K562 (cell line): Measurements from ENCODE around the gene NAA50. TPM values are rescaled to one million over a fixed set of nuclear protein-coding genes. Genes with fewer than 3 reads are reported as not detected.

Experiments
- ATAC-seq: fragments of 200-7000 bp; cut with Tn5 transposase; 3 replicates; pipeline ENCODE4 v1.9.1; 2020; ENCODE audit warnings: moderate library complexity
- BruUV-seq: library from RNA; stranded (reverse); fragments of 400-500 nt; replicated peaks from 2 replicates; lab custom pipeline; 2021; lab: Mats Ljungman, UMichigan
- CTCF ChIA-PET: fragments of 300-600 bp; formaldehyde crosslinking; extraction: SDS; loops from one replicate; lab custom pipeline; 2021; ENCODE audit warnings: low intra/inter-chr PET ratio; lab: Yijun Ruan, JAX
- POLR2A ChIA-PET: fragments of 300-600, 350-650 bp; sonication (Branson Sonifier 250); formaldehyde crosslinking; extraction: SDS; loops from one replicate; lab custom pipeline; 2021; ENCODE audit warnings: antibody characterized with exemption, inconsistent platforms; lab: Yijun Ruan, JAX
- DNase-seq, 4 experiments: peaks; one replicate each; pipeline versions ENCODE4 v3.0.0 to v3.0.0-alpha.2; 2011 to 2018; ENCODE audit warnings: low spot score in 3 of 4, mixed read lengths in 3 of 4; ENCODE audit errors: extremely low read depth in 1 of 4
- FAIRE-seq: peaks from 2 replicates; lab custom pipeline; 2011; peaks lifted over from hg19 to GRCh38; lab: Jason Lieb, UNC
- H2AFZ ChIP-seq: 2 replicates; pipeline ENCODE4 v1.6.0; 2011; ENCODE audit warnings: low read depth, low read length, control low read depth, inconsistent platforms
- H3K27ac ChIP-seq: fragments of 200-600 bp; 3 replicates; pipeline ENCODE4 v1.8.0; 2011; ENCODE audit warnings: low read depth, mild to moderate bottlenecking, control low read depth, inconsistent platforms, low read length, moderate library complexity, mixed read lengths; ENCODE audit errors: extremely low read depth
- H3K27me3 ChIP-seq, 2 experiments: fragments of 300-600 bp in 1 of 2; 2 replicates in 1 of 2; 3 replicates in 1 of 2; pipeline versions ENCODE4 v1.6.0 to v1.8.0; 2011; ENCODE audit warnings: inconsistent platforms in 2 of 2, low read length in 2 of 2, mild to moderate bottlenecking in 1 of 2, mixed read lengths in 1 of 2, moderate library complexity in 1 of 2; ENCODE audit not compliant: control insufficient read depth in 2 of 2, insufficient read depth in 2 of 2
- H3K36me3 ChIP-seq: fragments of 300-600 bp; 3 replicates; pipeline ENCODE4 v1.8.0; 2011; ENCODE audit warnings: mild to moderate bottlenecking, low read length, inconsistent platforms; ENCODE audit not compliant: control insufficient read depth, insufficient read depth
- H3K4me1 ChIP-seq, 2 experiments: fragments of 200-600 bp in 1 of 2; replicated peaks in 1 of 2; 2 replicates in 1 of 2; 3 replicates in 1 of 2; pipeline versions ENCODE4 v1.5.1 to v1.8.0; 2011; ENCODE audit warnings: inconsistent platforms in 2 of 2, low read length in 2 of 2, mild to moderate bottlenecking in 1 of 2, mixed read lengths in 1 of 2, moderate library complexity in 1 of 2; ENCODE audit not compliant: control insufficient read depth in 2 of 2, insufficient read depth in 2 of 2
- H3K4me2 ChIP-seq: 2 replicates; pipeline ENCODE4 v1.6.1; 2011; ENCODE audit warnings: low read length, control low read depth, inconsistent platforms, mixed read lengths; ENCODE audit not compliant: insufficient read depth
- H3K4me3 ChIP-seq: fragments of 200-600 bp; sonication (generic), shearing (Covaris generic); 2 replicates; pipeline ENCODE4 v1.5.1; 2016; ENCODE audit warnings: control low read depth, inconsistent platforms
- H3K79me2 ChIP-seq: fragments of 200-600 bp; 3 replicates; pipeline ENCODE4 v1.8.0; 2011; ENCODE audit warnings: low read length, inconsistent platforms; ENCODE audit not compliant: control insufficient read depth, insufficient read depth
- H3K9ac ChIP-seq, 2 experiments: 2 replicates each; pipeline versions ENCODE4 v1.6.0 to v1.6.1; 2011; ENCODE audit warnings: low read depth in 2 of 2, low read length in 2 of 2, control low read depth in 1 of 2, inconsistent platforms in 1 of 2, mild to moderate bottlenecking in 1 of 2, mixed read lengths in 1 of 2; ENCODE audit not compliant: insufficient read depth in 1 of 2
- H3K9me1 ChIP-seq: one replicate; pipeline ENCODE4 v1.6.0; 2011; ENCODE audit warnings: inconsistent platforms, mild to moderate bottlenecking, low read length, moderate library complexity; ENCODE audit not compliant: control insufficient read depth, insufficient read depth
- H3K9me3 ChIP-seq: replicated peaks from 2 replicates; pipeline ENCODE4 v1.5.1; 2011; ENCODE audit warnings: low read depth, low read length, inconsistent platforms; ENCODE audit not compliant: control insufficient read depth, insufficient read depth
- H4K20me1 ChIP-seq: replicated peaks from 2 replicates; pipeline ENCODE4 v1.6.1; 2011; ENCODE audit warnings: low read length, inconsistent platforms, mixed read lengths; ENCODE audit not compliant: control insufficient read depth, insufficient read depth
- ASH1L ChIP-seq: fragments of 450-650 bp; IDR thresholded peaks from 2 replicates; pipeline ENCODE4 v1.6.1; 2018; ENCODE audit warnings: borderline replicate concordance, mild to moderate bottlenecking, low read depth; ENCODE audit not compliant: partially characterized antibody
- CREB1 ChIP-seq, 2 experiments: sonication (generic) in 1 of 2; formaldehyde crosslinking in 1 of 2; IDR thresholded peaks; 2 replicates each; pipeline versions ENCODE4 v1.6.1 to v1.8.0; 2012 to 2022; ENCODE audit warnings: inconsistent platforms in 1 of 2, mild to moderate bottlenecking in 1 of 2, missing genetic modification reagents in 1 of 2, moderate library complexity in 1 of 2
- ERF ChIP-seq: fragments of 450-650 bp; formaldehyde crosslinking; IDR thresholded peaks from 2 replicates; pipeline ENCODE4 v1.4.0; 2020; ENCODE audit warnings: mild to moderate bottlenecking, mixed read lengths
- HDGF ChIP-seq: fragments of 450-650 bp; IDR thresholded peaks from 2 replicates; pipeline ENCODE4 v1.6.1; 2016
- HNRNPLL ChIP-seq: fragments of 200-400 bp; formaldehyde crosslinking; IDR thresholded peaks from 2 replicates; pipeline ENCODE4 v1.6.1; 2017; ENCODE audit warnings: low read length, low read depth, mild to moderate bottlenecking; ENCODE audit not compliant: poor library complexity, severe bottlenecking
- KDM1A ChIP-seq, 2 experiments: fragments of 450-650 bp; IDR thresholded peaks; 2 replicates each; pipeline ENCODE4 v1.6.1; 2016; ENCODE audit warnings: mild to moderate bottlenecking in 2 of 2
- MEIS2 ChIP-seq: fragments of 450-650 bp; IDR thresholded peaks from 2 replicates; pipeline ENCODE4 v1.6.1; 2014; ENCODE audit warnings: mild to moderate bottlenecking; ENCODE audit not compliant: partially characterized antibody
- NR2C2 ChIP-seq, 2 experiments: fragments of 200-800 bp in 1 of 2; sonication (Bioruptor generic) in 1 of 2; sonication (generic) in 1 of 2; formaldehyde crosslinking in 1 of 2; IDR thresholded peaks; 2 replicates each; pipeline versions ENCODE4 v1.6.1 to v1.8.0; 2016 to 2022; ENCODE audit warnings: mild to moderate bottlenecking in 1 of 2, missing compliant biosample characterization in 1 of 2, missing genetic modification characterization in 1 of 2, missing genetic modification reagents in 1 of 2
- PCBP1 ChIP-seq: fragments of 200-400 bp; formaldehyde crosslinking; IDR thresholded peaks from 2 replicates; pipeline ENCODE4 v1.6.1; 2018; ENCODE audit warnings: mild to moderate bottlenecking, low read depth, low read length; ENCODE audit not compliant: poor library complexity, severe bottlenecking
- RB1 ChIP-seq: fragments of 450-650 bp; IDR thresholded peaks from 2 replicates; pipeline ENCODE4 v1.6.1; 2017; ENCODE audit warnings: low read depth, mild to moderate bottlenecking
- RBBP5 ChIP-seq: fragments of 200-600 bp; sonication (generic); IDR thresholded peaks from 2 replicates; pipeline ENCODE4 v1.6.1; 2012; ENCODE audit warnings: borderline replicate concordance, mild to moderate bottlenecking, low read length, control low read depth, inconsistent platforms; ENCODE audit not compliant: insufficient read depth, poor library complexity, severe bottlenecking
- SPI1 ChIP-seq: IDR thresholded peaks from 2 replicates; pipeline ENCODE4 v1.6.1; 2011; ENCODE audit warnings: low read depth, low read length, control low read depth, borderline replicate concordance
- WGBS: fragments of 100-300 bp; shearing (Covaris generic); methylation state at CpG from one replicate; pipeline ENCODE4 v1.1.6; 2016; ENCODE audit warnings: low coverage, mixed read lengths; ENCODE audit not compliant: insufficient coverage; ENCODE audit errors: missing lambda C conversion rate; 5-methylcytosine and 5-hydroxymethylcytosine counted together
- in situ Hi-C: fragments of 300-500 bp; cut with MboI; formaldehyde crosslinking; loops from 4 replicates; pipeline ENCODE4 v1.15.0; 2018; ENCODE audit warnings: inconsistent platforms, mixed read lengths
- intact Hi-C: fragments of 100-400 bp; cut with micrococcal nuclease; formaldehyde crosslinking; loops from 2 replicates; pipeline ENCODE4 v1.14.2; 2022
- polyA plus RNA-seq, 8 experiments: library from polyadenylated mRNA; depleted of rRNA in 4 of 8; stranded (reverse) in 5 of 8; unstranded in 3 of 8; fragments of >200 nt; fragmentation: Nextera tagmentation in 2 of 8; fragmentation: Illumina TruSeq in 1 of 8; extraction: Ambion mirVana in 2 of 8; extraction: Trizol in 1 of 8; gene quantifications; 2 replicates each; pipeline versions ENCODE4 v1.2.1 to v1.2.3, GENCODE V29; 2011 to 2014; ENCODE audit warnings: inconsistent platforms in 1 of 8, missing spikeins in 1 of 8
- total RNA-seq, 7 experiments: library from RNA; depleted of rRNA in 6 of 7; stranded (reverse); fragments of >200 nt in 6 of 7; fragmentation: Illumina TruSeq in 2 of 7; extraction: Trizol in 2 of 7; gene quantifications; 2 replicates each; pipeline versions ENCODE4 v1.2.1 to v1.2.3, GENCODE V29; 2011 to 2021; ENCODE audit warnings: low replicate concordance in 1 of 7
- TF ChIP-seq, protein P1 (sequence below): sonication (generic); IDR thresholded peaks from 2 replicates; pipeline ENCODE4 v1.6.1; 2016

Gene NAA50
- total and polyA plus RNA-seq, 9 of the 15 experiments (the other 6 are each of a cell fraction or from before 2014, with no cell fraction given), result 40.0 to 301 (median 112) TPM

DNA sequence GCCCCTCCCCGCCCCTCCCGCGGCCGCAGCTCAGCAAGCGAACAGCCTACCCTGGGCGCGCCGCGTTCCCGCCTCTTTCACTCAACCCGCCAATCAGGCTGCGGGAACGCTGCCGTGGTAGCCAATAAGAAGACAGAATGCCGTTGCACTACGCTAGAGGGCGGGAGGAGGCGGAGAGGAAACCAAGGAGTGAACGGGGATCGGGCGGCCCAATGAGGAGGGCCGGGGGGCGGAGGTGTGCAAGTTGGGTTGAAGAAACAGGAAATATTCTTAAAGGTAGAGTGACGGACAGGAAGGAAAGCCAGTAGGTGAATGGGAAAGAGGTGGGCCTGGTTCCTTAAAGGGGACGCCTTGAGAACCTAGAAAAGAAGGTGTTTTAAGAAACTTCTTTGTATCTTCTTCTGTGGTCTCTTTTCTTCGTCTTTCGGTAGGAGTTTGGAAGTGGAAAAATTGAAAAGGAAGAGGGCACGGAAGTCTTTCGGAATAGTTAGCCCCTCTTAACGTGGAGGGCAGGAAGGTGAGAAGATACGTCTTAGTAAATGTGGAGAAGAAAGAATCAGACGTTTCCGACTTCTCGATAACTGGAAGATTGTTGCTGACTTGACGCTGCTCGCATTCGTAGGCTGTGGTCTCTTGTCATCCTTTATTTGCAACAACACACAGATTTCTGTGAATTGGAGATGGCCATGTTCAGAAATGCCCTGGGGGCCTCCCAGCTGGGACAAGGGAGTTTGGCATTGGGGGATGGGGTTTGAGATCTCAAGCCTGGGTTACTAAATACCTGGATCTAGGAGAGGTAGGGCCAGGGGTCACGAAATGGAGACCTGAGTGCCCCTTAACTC is 49.2 kb downstream of the NAA50 start (continued):
- peak; percentile 73 for TF ChIP-seq CREB1 (IDR thresholded peaks at IDR 0.05)
- peak; percentile 67 for TF ChIP-seq CREB1 (CRISPR knock-in tag; IDR thresholded peaks at IDR 0.05)
- TF ChIP-seq HNRNPLL, result peak; percentile 57
- peak; percentile 94 for TF ChIP-seq ASH1L

- FAIRE-seq, result no peak
- Histone ChIP-seq H2AFZ (peak within 1 kb of the TSS; percentile 94), H3K9me3 (no peaks in the 10 kb centered on the region), H3K9ac (peak within 1 kb of the TSS; percentile 80 to 93), H3K4me1 (peaks cover 0 to 5% of the 10 kb centered on the region in 2 experiments; a peak in 2 of 5 replicates), H4K20me1 (no peaks in the 10 kb centered on the region), H3K4me2 (peak within 1 kb of the TSS; percentile 92), H3K4me3 (peak within 1 kb of the TSS; percentile 73), H3K36me3 (no peaks in the 10 kb centered on the region), H3K27ac (peak within 1 kb of the TSS; percentile 88), H3K27me3 (no peaks in the 10 kb centered on the region), H3K79me2 (peaks cover 14% of the 10 kb centered on the region; the same call in 2 of the 3 replicates), H3K9me1 (no peaks in the 10 kb centered on the region)
- WGBS, result 3% methylated on average over 7 of the region's 75 CpGs
- in situ Hi-C loops (no loop called here), intact Hi-C loops (loop anchor here (2.0 kb wide), 1 partner anchor 51 kb away; the partner anchor contains the start of genes ATP6V1A and NAA50)
- CTCF ChIA-PET, result no interaction called here
- DNase-seq, result peak; percentile 78 to 91 (median 90)
- BruUV-seq, result no TSS peak
- peak; percentile 88 for ATAC-seq
- POLR2A ChIA-PET, result interaction anchor here (0.6 to 1.4 kb wide), 4 partner anchors 9 to 388 kb away, joined by 3 read pairs; no protein-coding TSS in a partner anchor
- TF ChIP-seq RBBP5 (peak; percentile 52), NR2C2 (CRISPR knock-in tag; IDR thresholded peaks at IDR 0.05) (no peak), NR2C2 (tag; IDR thresholded peaks at IDR 0.05) (0 out of 2 replicates have a peak, but pooled peaks have one; percentile 5), MEIS2 (no peak), RB1 (0 out of 2 replicates have a peak, but pooled peaks have one; percentile 11), ERF (CRISPR knock-in tag) (0 out of 2 replicates have a peak, but pooled peaks have one; percentile 30), PCBP1 (peak; percentile 76), KDM1A (IDR thresholded peaks at IDR 0.05) (no peak), HDGF (0 out of 2 replicates have a peak, but pooled peaks have one; percentile 38), SPI1 (no peak)
- TF ChIP-seq, protein P1, sequence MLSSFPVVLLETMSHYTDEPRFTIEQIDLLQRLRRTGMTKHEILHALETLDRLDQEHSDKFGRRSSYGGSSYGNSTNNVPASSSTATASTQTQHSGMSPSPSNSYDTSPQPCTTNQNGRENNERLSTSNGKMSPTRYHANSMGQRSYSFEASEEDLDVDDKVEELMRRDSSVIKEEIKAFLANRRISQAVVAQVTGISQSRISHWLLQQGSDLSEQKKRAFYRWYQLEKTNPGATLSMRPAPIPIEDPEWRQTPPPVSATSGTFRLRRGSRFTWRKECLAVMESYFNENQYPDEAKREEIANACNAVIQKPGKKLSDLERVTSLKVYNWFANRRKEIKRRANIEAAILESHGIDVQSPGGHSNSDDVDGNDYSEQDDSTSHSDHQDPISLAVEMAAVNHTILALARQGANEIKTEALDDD, result no peak
Measured at GRCh38 chr3:113695786-113696645, 50.0 kb downstream of the NAA50 start, which contains the start of gene USF3. Gene USF3, minus strand, starts transcription at chr3:113696642. Its CDS starts 21,764 bp downstream, at chr3:113674878.
